ENCODE results near the gene VSTM2L.

Gene VSTM2L

DNA sequence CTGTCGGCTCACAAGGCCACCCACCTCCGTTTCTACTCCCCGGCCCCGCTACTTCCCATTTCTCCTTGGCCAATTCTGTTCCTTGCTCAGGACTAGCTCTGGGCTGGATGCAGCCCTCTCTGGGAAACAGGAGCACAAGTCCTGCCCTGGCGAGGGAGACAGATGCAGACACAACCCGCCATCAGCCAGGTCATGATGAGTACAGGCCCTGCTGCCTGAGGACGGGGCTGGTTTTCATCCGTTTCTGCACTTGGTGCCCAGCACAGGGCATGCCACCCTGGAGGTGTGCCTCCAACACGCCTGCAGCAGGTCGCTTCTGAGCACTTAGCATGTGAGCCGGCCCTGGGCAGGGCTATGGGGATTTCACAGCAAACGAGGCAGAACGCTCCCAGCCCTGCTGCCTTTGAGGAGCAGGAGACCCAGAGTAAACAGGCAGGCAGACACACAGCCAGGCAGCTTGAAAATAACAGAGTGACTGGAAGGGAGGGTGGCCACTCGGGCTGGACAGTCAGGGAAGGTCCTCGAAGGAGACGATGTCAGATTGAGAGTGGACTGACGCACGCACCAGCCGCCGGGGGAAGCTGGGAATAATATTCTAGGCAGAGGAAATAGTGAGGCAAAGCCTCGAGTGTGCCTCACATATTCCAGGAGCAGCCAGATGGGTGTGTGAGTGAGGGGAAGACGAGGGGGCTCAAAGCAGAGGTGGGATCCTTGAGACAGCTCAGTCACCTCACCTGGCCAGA, 21.2 kb upstream of the VSTM2L start:
- TF ChIP-seq, protein P1, sequence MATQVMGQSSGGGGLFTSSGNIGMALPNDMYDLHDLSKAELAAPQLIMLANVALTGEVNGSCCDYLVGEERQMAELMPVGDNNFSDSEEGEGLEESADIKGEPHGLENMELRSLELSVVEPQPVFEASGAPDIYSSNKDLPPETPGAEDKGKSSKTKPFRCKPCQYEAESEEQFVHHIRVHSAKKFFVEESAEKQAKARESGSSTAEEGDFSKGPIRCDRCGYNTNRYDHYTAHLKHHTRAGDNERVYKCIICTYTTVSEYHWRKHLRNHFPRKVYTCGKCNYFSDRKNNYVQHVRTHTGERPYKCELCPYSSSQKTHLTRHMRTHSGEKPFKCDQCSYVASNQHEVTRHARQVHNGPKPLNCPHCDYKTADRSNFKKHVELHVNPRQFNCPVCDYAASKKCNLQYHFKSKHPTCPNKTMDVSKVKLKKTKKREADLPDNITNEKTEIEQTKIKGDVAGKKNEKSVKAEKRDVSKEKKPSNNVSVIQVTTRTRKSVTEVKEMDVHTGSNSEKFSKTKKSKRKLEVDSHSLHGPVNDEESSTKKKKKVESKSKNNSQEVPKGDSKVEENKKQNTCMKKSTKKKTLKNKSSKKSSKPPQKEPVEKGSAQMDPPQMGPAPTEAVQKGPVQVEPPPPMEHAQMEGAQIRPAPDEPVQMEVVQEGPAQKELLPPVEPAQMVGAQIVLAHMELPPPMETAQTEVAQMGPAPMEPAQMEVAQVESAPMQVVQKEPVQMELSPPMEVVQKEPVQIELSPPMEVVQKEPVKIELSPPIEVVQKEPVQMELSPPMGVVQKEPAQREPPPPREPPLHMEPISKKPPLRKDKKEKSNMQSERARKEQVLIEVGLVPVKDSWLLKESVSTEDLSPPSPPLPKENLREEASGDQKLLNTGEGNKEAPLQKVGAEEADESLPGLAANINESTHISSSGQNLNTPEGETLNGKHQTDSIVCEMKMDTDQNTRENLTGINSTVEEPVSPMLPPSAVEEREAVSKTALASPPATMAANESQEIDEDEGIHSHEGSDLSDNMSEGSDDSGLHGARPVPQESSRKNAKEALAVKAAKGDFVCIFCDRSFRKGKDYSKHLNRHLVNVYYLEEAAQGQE (IDR thresholded peaks at IDR 0.05; ENCODE audit: low read depth) = no peak
- no peak for TF ChIP-seq EP300 (IDR thresholded peaks at IDR 0.05; ENCODE audit: borderline replicate concordance)
- TF ChIP-seq TCF12 (IDR thresholded peaks at IDR 0.05; ENCODE audit: low read depth) = no peak
- no peak for TF ChIP-seq CREB1 (IDR thresholded peaks at IDR 0.05; ENCODE audit: low read depth)
- no peak for TF ChIP-seq RAD21 (IDR thresholded peaks at IDR 0.05; ENCODE audit: low read depth)
- no peak for TF ChIP-seq FOXM1 (IDR thresholded peaks at IDR 0.05; ENCODE audit: borderline replicate concordance, low read depth)
- no peak for TF ChIP-seq TAF1 (IDR thresholded peaks at IDR 0.05; ENCODE audit: low read depth)
- TF ChIP-seq, protein P2, sequence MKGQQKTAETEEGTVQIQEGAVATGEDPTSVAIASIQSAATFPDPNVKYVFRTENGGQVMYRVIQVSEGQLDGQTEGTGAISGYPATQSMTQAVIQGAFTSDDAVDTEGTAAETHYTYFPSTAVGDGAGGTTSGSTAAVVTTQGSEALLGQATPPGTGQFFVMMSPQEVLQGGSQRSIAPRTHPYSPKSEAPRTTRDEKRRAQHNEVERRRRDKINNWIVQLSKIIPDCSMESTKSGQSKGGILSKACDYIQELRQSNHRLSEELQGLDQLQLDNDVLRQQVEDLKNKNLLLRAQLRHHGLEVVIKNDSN (IDR thresholded peaks at IDR 0.05) = no peak
- TF ChIP-seq MAX (IDR thresholded peaks at IDR 0.05) = no peak
- no peak for TF ChIP-seq TEAD4 (IDR thresholded peaks at IDR 0.05)
- TF ChIP-seq EGR1 (IDR thresholded peaks at IDR 0.05) = no peak
- no peak for TF ChIP-seq ZBTB7A (IDR thresholded peaks at IDR 0.05; ENCODE audit: low read depth)
- TF ChIP-seq NFIC (IDR thresholded peaks at IDR 0.05) = no peak
- TF ChIP-seq YY1 (IDR thresholded peaks at IDR 0.05; ENCODE audit: low read depth) = no peak
- TF ChIP-seq CEBPB (IDR thresholded peaks at IDR 0.05) = no peak

GRCh38 chr20:37882961-37883712, 19.8 kb upstream of the VSTM2L start:
- TF ChIP-seq NFIC (IDR thresholded peaks at IDR 0.05) (no peak), CREB1 (IDR thresholded peaks at IDR 0.05; ENCODE audit: low read depth) (no peak), FOXM1 (IDR thresholded peaks at IDR 0.05; ENCODE audit: borderline replicate concordance, low read depth) (no peak), EP300 (IDR thresholded peaks at IDR 0.05; ENCODE audit: borderline replicate concordance) (no peak), CEBPB (IDR thresholded peaks at IDR 0.05) (no peak), TAF1 (IDR thresholded peaks at IDR 0.05; ENCODE audit: low read depth) (no peak), TCF12 (IDR thresholded peaks at IDR 0.05; ENCODE audit: low read depth) (no peak), RAD21 (IDR thresholded peaks at IDR 0.05; ENCODE audit: low read depth) (no peak), EGR1 (IDR thresholded peaks at IDR 0.05) (no peak), ZBTB7A (IDR thresholded peaks at IDR 0.05; ENCODE audit: low read depth) (no peak), YY1 (IDR thresholded peaks at IDR 0.05; ENCODE audit: low read depth) (no peak), MAX (IDR thresholded peaks at IDR 0.05) (no peak), TEAD4 (IDR thresholded peaks at IDR 0.05) (no peak)
- TF ChIP-seq, protein P2 (IDR thresholded peaks at IDR 0.05) = no peak
- TF ChIP-seq, protein P1 (IDR thresholded peaks at IDR 0.05; ENCODE audit: low read depth) = no peak

- TF ChIP-seq MAX (IDR thresholded peaks at IDR 0.05) (no peak), CEBPB (IDR thresholded peaks at IDR 0.05) (no peak), ZBTB7A (IDR thresholded peaks at IDR 0.05; ENCODE audit: low read depth) (no peak), TAF1 (IDR thresholded peaks at IDR 0.05; ENCODE audit: low read depth) (no peak), FOXM1 (IDR thresholded peaks at IDR 0.05; ENCODE audit: borderline replicate concordance, low read depth) (no peak), RAD21 (IDR thresholded peaks at IDR 0.05; ENCODE audit: low read depth) (no peak), EP300 (IDR thresholded peaks at IDR 0.05; ENCODE audit: borderline replicate concordance) (no peak), CREB1 (IDR thresholded peaks at IDR 0.05; ENCODE audit: low read depth) (no peak), TEAD4 (IDR thresholded peaks at IDR 0.05) (no peak), YY1 (IDR thresholded peaks at IDR 0.05; ENCODE audit: low read depth) (no peak), EGR1 (IDR thresholded peaks at IDR 0.05) (no peak), NFIC (IDR thresholded peaks at IDR 0.05) (no peak), TCF12 (IDR thresholded peaks at IDR 0.05; ENCODE audit: low read depth) (no peak)
- TF ChIP-seq, protein P2 (IDR thresholded peaks at IDR 0.05) = no peak
- TF ChIP-seq, protein P1 (IDR thresholded peaks at IDR 0.05; ENCODE audit: low read depth) = no peak
Measured at GRCh38 chr20:37885042-37885441, 17.9 kb upstream of the VSTM2L start.

Data from Ishikawa (cell line).